ENCODE measurements around the gene FCGR3A. TPM values are rescaled to one million over a fixed set of nuclear protein-coding genes. Genes with fewer than 3 reads are reported as not detected.
"Not testable (repeated sequence)": the region's sequence is repeated elsewhere in the genome, so short reads cannot be mapped to it uniquely, and the experiment has no call there.

FCGR3A gene
- total RNA-seq, 3 donors from 2014 or later: 1.1 to 23.1 (median 19.8) TPM

DNA sequence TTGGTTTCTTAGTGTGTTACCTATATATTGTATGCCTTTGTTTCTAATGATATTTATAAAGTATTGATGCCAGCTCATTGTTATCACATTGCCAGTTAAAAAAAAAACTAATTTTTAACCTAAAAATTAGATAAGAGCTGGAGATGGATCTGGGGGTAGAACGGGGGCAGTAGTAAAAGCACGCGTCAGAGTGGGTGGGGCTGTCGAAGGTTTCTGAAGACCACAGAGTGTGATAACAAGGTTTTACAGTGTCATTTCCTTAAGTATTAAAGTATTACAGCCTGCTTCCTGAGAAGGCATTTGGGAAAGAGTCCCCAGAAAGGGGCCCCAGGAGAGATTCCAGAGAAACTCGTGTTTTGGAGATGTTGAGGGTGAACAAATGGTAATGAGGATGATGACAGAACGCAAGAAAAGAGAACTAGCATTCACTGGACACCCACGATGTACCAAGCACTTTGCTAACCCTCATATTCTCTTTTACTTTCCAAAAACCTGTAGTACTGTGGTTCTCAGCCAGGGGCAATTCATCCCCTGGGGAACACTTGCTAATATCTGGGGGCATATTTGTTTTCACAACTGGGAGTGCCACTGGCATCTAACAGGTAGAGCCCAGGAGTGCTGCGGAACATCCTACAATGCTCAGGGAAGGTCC, 30.4 kb upstream of the FCGR3A start:
- intact Hi-C loops (cut with DNase I, micrococcal nuclease); ATAC-seq: not testable (repeated sequence)

DNA sequence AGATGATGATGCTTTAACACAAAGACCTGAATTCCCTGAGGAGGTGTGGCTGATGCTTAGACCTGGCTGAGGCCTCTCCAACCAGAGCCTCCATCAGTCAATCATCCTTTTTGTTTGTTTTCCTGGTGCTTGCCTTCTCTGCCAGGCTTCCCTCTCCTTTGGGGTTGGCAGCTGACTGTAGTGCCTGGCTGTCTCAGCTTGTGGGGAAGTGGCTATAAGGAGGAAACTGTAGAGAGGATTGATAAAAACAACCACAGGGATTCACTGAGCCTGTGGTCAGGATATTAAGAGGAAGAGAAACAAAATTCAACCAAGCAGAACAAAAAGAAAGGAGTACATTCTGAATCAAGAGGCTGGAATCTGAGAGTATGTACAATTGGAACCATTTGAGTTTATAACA, 27.1 kb upstream of the FCGR3A start:
- DNase-seq; ATAC-seq; H3K4me1 ChIP-seq (ENCODE audit: low read depth): not testable (repeated sequence)

More for the DNA sequence above, 30.4 kb upstream of the FCGR3A start:
- DNase-seq; H3K4me1 ChIP-seq (ENCODE audit: low read depth); H3K4me3 ChIP-seq; H3K36me3 ChIP-seq (ENCODE audit: low read depth); H3K9me3 ChIP-seq: not testable (repeated sequence)

DNA sequence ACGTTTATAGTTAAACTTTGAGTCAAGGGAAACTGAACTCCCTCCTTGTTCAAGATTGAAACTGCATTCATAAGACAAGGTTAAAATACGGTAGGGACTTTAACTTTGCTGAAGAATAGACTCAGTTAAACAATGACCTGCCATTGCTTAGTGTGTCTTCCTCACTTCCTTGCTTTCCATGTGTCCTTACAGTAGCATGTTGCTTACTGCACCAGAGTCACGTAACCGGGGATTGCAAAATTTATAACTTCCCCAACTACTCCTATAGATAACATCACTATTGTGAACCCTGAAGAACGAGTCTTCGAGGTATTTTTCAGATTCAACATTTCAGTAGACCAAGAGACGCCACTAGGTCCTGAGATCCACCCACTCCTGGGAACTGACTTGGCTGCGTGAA, 22.1 kb upstream of the FCGR3A start:
- H3K9me3 ChIP-seq; H3K4me3 ChIP-seq; intact Hi-C loops (cut with DNase I, micrococcal nuclease); DNase-seq; H3K36me3 ChIP-seq (ENCODE audit: low read depth); H3K4me1 ChIP-seq (ENCODE audit: low read depth): not testable (repeated sequence)
- ATAC-seq: peak; percentile 36

More for the DNA sequence above, 27.1 kb upstream of the FCGR3A start:
- H3K4me3 ChIP-seq; H3K9me3 ChIP-seq; intact Hi-C loops (cut with DNase I, micrococcal nuclease); H3K36me3 ChIP-seq (ENCODE audit: low read depth): not testable (repeated sequence)

DNA sequence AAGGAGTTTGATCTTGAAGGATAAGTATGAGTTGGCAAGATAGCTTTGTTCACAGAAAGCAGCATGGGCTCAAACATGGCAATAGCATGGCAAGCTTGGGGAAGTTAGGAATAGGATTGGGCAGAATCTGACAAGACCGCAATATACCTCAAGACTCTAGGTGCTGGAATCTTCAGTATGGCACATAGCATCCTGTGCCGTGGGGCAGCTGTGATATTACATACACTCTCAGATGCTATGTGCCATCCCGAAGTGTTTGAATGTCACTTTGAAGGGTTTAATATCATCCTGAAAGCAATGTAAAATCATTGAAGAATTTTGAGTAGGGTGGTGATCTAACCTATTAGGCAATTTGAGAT, 17.0 kb upstream of the FCGR3A start:
- H3K4me1 ChIP-seq (ENCODE audit: low read depth); H3K36me3 ChIP-seq (ENCODE audit: low read depth); H3K4me3 ChIP-seq; H3K9me3 ChIP-seq; intact Hi-C loops (cut with DNase I, micrococcal nuclease); ATAC-seq; DNase-seq: not testable (repeated sequence)

DNA sequence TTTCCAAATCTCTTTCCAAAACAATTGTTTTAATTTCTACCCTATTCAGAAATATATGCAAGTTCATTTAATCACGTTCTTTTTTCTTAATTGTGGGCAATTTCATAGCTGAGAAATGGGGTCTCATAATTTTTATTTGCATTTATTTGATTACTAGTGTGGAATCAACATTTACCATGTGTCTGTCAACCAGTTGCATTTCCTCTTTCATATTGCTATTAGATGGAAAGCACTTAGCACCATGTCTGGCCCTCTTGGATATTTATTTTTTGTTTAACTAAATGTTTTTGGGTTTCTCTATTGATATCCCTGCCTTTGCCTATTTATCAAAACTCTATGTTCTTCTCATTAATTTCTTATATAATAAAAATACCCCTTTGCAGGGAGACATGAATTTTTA, 13.9 kb upstream of the FCGR3A start:
- H3K4me3 ChIP-seq; H3K9me3 ChIP-seq; ATAC-seq; H3K4me1 ChIP-seq (ENCODE audit: low read depth); intact Hi-C loops (cut with DNase I, micrococcal nuclease); H3K36me3 ChIP-seq (ENCODE audit: low read depth); DNase-seq: not testable (repeated sequence)

DNA sequence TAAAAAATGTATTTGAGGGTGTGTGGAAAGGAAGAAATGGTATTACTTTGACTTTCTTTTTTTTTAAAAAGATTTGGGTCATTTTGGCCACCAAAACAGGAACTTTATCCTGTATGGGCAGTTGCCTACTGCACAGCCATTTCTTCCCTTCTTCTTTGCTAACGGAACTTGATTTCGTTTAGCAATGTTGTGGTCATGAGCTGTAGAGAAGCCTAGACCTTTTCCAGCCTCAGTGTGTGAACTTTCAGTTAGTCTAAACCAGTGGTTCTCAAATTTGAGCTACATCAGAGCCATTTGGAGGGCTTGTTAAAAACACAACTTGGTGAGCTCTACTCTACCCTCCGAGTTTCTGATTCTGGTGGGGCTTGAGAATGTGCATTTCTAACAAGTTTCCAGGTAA, 12.8 kb upstream of the FCGR3A start:
- H3K9me3 ChIP-seq; H3K4me3 ChIP-seq; DNase-seq; intact Hi-C loops (cut with DNase I, micrococcal nuclease); H3K4me1 ChIP-seq (ENCODE audit: low read depth); H3K36me3 ChIP-seq (ENCODE audit: low read depth): not testable (repeated sequence)
- peak; percentile 31 for ATAC-seq

DNA sequence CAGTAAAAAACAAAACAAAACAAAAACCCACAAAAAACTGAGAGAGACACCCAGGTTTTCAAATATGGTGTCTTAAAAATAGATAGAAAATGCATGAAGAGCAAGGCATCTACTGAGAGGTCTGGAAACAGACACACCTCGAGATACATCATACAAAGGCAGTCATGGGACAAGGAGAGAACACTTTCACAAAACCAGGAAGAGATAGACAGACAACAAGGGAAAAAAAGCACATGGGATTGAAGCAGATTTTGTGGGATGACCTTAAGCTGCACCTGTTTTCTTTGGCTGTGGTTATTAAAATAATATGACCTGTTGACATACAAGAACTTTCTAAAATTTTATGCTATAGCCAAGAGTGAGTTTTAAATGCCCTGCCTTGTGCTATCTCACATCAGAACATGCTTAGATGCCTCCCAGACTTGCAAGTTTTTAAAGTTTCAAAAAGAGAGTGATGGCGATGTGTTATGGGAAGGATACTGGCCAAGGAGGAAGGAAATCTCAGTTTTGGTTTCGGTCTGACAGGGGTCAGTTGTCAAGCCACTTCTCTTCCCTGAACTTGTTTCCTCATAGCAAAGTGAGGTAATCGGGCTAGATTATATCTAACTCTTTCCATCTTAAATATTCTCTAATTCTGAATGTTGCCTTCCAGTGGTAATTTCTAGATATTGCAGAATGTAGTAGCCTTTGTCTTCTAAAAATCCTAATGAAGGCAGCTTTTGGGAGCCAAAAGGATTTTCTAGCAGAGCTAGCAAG, 11.5 kb upstream of the FCGR3A start:
- H3K4me3 ChIP-seq; intact Hi-C loops (cut with DNase I, micrococcal nuclease); H3K4me1 ChIP-seq (ENCODE audit: low read depth); H3K9me3 ChIP-seq; H3K36me3 ChIP-seq (ENCODE audit: low read depth): not testable (repeated sequence)
- ATAC-seq (peak; percentile 85), DNase-seq (peak in 1 of 3 donors; percentile 27)

GRCh38 chr1:161557506-161558450, 8.2 kb upstream of the FCGR3A start:
- intact Hi-C loops (cut with DNase I, micrococcal nuclease); H3K4me3 ChIP-seq; H3K36me3 ChIP-seq (ENCODE audit: low read depth); ATAC-seq; H3K9me3 ChIP-seq; DNase-seq; H3K4me1 ChIP-seq (ENCODE audit: low read depth): not testable (repeated sequence)

GRCh38 chr1:161556990-161557389, 7.4 kb upstream of the FCGR3A start:
- DNase-seq, ATAC-seq: not testable (repeated sequence)

DNA sequence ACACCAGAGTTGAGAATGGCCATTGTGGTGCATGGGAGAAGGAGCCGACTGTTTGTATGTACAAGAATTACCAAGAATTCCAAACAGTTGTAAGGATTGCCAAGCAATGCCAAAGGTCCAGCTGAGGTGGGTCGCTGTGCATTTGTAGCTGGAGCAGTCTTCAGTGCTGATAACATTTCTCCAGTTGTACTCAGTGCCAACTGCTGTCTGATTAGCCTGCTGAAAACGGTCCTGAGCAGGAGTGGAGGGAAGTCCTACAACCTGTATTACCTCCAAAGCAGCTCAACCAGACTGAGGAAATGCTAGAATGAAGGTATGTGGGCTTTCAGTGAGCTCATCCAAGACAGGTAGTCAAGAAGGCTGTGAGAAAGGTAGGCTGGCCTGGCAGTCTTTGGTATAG, 6.5 kb upstream of the FCGR3A start:
- H3K9me3 ChIP-seq; H3K4me1 ChIP-seq (ENCODE audit: low read depth); intact Hi-C loops (cut with DNase I, micrococcal nuclease); H3K4me3 ChIP-seq; ATAC-seq; DNase-seq; H3K36me3 ChIP-seq (ENCODE audit: low read depth): not testable (repeated sequence)

More at GRCh38 chr1:161556990-161557389, 7.4 kb upstream of the FCGR3A start:
- H3K36me3 ChIP-seq (ENCODE audit: low read depth); intact Hi-C loops (cut with DNase I, micrococcal nuclease); H3K9me3 ChIP-seq; H3K4me1 ChIP-seq (ENCODE audit: low read depth); H3K4me3 ChIP-seq: not testable (repeated sequence)

GRCh38 chr1:161554815-161555417, 5.3 kb upstream of the FCGR3A start:
- intact Hi-C loops (cut with DNase I, micrococcal nuclease); DNase-seq; H3K36me3 ChIP-seq (ENCODE audit: low read depth); H3K4me1 ChIP-seq (ENCODE audit: low read depth); H3K9me3 ChIP-seq; H3K4me3 ChIP-seq: not testable (repeated sequence)
- peak; percentile 51 for ATAC-seq

DNA sequence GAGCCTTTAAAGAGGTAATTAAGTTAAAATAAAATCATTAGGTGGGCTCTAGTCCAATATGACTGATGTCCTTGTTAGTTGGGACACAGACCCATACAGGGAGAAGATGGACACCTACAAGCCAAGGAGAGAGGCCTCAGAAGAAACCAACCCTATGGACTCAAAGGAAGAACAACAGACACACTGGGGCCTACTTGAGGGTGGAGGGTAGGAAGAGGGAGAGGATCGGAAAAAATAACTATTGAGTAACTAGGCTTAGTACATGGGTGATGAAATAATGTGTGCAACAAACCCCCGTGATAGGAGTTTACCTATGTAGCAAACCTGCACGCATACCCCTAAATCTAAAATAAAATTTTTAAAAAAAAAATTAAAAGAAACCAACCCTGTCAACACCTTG, 4.7 kb upstream of the FCGR3A start:
- H3K36me3 ChIP-seq (ENCODE audit: low read depth); DNase-seq; H3K9me3 ChIP-seq; ATAC-seq; intact Hi-C loops (cut with DNase I, micrococcal nuclease); H3K4me1 ChIP-seq (ENCODE audit: low read depth); H3K4me3 ChIP-seq: not testable (repeated sequence)

- H3K4me3 ChIP-seq; ATAC-seq; H3K4me1 ChIP-seq (ENCODE audit: low read depth); intact Hi-C loops (cut with DNase I, micrococcal nuclease); DNase-seq; H3K9me3 ChIP-seq; H3K36me3 ChIP-seq (ENCODE audit: low read depth): not testable (repeated sequence)
Measured at GRCh38 chr1:161553631-161554030, 4.0 kb upstream of the FCGR3A start.
